ENCODE measurements around the gene NUPR2. TPM values are rescaled to one million over a fixed set of nuclear protein-coding genes. Genes with fewer than 3 reads are reported as not detected.

The NUPR2 gene, protein sequence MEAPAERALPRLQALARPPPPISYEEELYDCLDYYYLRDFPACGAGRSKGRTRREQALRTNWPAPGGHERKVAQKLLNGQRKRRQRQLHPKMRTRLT
- 3.0 TPM for total RNA-seq

GRCh38 chr7:56115852-56116538 lies at the start of gene NUPR2:
Gene NUPR2 (minus strand): TSS chr7:56116417. CDS start chr7:56116314, 103 bp downstream.

DNA sequence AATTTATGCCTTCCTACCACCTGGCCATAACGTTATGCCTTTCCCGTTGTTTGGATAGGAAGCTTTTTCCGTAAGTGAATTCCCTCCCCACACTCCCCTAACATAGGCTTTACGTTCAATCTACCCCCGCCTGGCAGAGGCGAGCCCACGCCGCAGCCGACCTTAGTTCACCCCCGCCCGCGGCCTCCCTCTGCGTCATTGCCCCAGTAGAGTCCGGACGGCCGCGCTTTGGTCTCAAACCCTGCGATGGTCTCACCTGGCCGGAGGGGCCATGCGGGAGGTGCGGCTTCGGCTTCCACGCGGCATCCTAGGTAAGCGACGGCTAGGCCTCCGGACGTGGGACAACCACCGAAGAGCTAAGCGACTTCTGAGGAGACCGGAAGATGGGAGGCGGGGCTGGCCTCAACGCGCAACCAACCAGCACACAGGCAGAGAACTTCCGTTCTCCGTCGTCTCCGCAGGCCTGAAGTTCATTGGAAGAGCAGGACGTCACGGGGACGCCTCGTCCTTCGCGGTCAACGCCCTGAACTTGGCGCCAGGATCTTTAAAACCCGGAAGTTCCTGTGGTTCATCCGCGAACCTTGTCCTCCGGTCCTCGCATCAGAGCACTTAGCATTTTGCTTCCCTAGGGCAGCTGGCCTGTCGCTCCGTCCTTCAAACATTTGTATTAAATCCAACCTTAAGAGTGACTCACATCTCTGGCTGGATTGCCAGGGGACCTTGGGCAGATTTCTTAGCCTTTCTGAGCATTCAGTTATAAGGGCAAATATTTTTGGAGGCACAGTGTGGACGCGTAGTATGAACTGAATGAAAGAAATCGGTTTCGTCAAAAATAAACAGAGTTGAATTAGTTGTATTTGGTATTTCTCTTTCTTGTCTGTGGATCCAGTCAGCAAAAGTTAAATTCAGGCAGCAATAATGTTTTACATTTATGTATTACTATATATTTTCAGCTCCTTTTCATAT lies 9.8 kb downstream of the NUPR2 start, which contains the start of gene CHCHD2:
TSS of gene CHCHD2 (minus strand) at position 369 of the 966 bp plus-strand sequence. CDS start at position 306, 63 bp downstream.

GRCh38 chr7:56092789-56093531 lies 23.3 kb downstream of the NUPR2 start, which contains the start of gene PHKG1:
Gene PHKG1 (minus strand): TSS chr7:56092952. CDS start chr7:56088941, 4,011 bp downstream.

Other genes with a start within 250 kb of the NUPR2 start
- gene ZNF713, start 229.0 kb downstream of the NUPR2 start, total RNA-seq, result 11.0 TPM
- 11.2 TPM for gene MRPS17, start 164.5 kb downstream of the NUPR2 start, total RNA-seq
- 106 TPM for gene NIPSNAP2, start 151.8 kb downstream of the NUPR2 start, total RNA-seq
- 18.6 TPM for gene PSPH, start 65.0 kb downstream of the NUPR2 start, total RNA-seq
- gene CCT6A, start 64.7 kb downstream of the NUPR2 start, total RNA-seq, result 99.3 TPM
- gene SUMF2, start 52.1 kb downstream of the NUPR2 start, total RNA-seq, result 111 TPM
- 29.3 TPM for gene PHKG1, start 23.5 kb downstream of the NUPR2 start, total RNA-seq
- 379 TPM for gene CHCHD2, start 9.9 kb downstream of the NUPR2 start, total RNA-seq

All from metanephros (tissue), 1 donor.